ENCODE results near the gene MCF2L2. TPM values are rescaled to one million over a fixed set of nuclear protein-coding genes. Genes with fewer than 3 reads are reported as not detected.

The MCF2L2 gene
- total and polyA plus RNA-seq, 2 experiments from 2014 or later, result not detected

GRCh38 chr3:183218826-183219225 is 209.6 kb downstream of the MCF2L2 start:
- H3K27ac ChIP-seq, result no peak overlapping the region
- H3K4me2 ChIP-seq (ENCODE audit: unreplicated experiment), result no peak overlapping the region
- no peak overlapping the region for H3K9ac ChIP-seq
- H3K9me3 ChIP-seq (ENCODE audit: low read depth), result no peaks in the 10 kb centered on the region
- H3K79me2 ChIP-seq (ENCODE audit: insufficient read depth), result no peaks in the 10 kb centered on the region
- no peak overlapping the region for H2AFZ ChIP-seq
- no peak overlapping the region for H3K4me3 ChIP-seq
- in situ Hi-C loops (cut with MboI), result no loop called here
- no peak for DNase-seq
- peaks cover 21% of the 10 kb centered on the region for H3K27me3 ChIP-seq (replicated peaks; ENCODE audit: insufficient read depth)
- no peaks in the 10 kb centered on the region for H4K20me1 ChIP-seq (ENCODE audit: insufficient read depth)
- H3K4me1 ChIP-seq (ENCODE audit: insufficient read depth), result no peaks in the 10 kb centered on the region
- no peaks in the 10 kb centered on the region for H3K36me3 ChIP-seq (ENCODE audit: low read depth)
- 70 to 89% methylated on average over 2 of the region's 2 CpGs for WGBS, 2 experiments (ENCODE audit: low coverage in 1 of 2, low lambda C conversion rate in 2 of 2, missing lambda C conversion rate in 2 of 2)
- no peaks in the 10 kb centered on the region for H3K9me2 ChIP-seq (ENCODE audit: insufficient read depth)
- TF ChIP-seq EZH2phosphoT487 (IDR thresholded peaks at IDR 0.05; ENCODE audit: insufficient read depth, low read depth), result no peak
- no peaks in the 10 kb centered on the region for H3F3A ChIP-seq (ENCODE audit: insufficient read depth)

DNA sequence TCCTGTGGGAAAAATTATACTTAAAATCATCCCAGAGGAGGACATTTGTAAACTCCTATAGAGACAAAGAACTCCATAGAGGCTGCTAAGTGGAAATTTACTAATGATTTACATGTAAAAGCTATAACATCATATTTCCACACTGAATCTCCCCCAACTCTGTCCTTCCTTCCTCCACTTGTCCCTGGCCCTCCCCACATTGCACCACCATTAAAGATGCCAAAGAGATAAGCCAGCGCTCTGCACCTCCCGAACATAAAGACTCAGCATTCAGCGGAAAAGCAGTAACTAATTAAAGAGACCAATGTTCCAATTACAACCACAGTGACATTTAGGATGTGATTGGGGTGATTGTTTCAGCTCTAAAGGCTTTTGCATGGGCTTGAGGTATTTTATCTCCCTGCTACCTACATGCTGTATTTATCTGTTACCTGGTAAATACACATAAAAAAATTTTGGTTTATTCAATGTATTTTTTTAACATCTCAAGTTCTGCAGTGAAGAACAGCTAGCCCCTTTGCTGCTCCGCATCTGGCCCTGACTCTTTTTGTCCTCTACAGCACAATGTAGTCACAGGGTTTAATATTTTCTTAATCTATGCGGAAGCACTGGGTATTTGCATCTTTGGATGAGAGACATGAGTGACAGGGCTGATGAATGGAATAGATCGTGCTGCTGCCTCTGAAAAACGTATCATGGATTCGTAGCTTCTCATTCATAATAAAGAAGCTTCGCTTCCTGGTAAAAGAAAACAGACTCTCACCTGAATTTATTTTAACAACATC is 210.7 kb downstream of the MCF2L2 start:
- Histone ChIP-seq H3K27me3 (replicated peaks; ENCODE audit: insufficient read depth) (peaks cover 19% of the 10 kb centered on the region), H3K4me2 (ENCODE audit: unreplicated experiment) (no peak overlapping the region), H3K79me2 (ENCODE audit: insufficient read depth) (no peaks in the 10 kb centered on the region), H3K9ac (no peak overlapping the region), H3K4me3 (no peak overlapping the region), H3K9me3 (ENCODE audit: low read depth) (no peaks in the 10 kb centered on the region), H3K36me3 (ENCODE audit: low read depth) (no peaks in the 10 kb centered on the region), H4K20me1 (ENCODE audit: insufficient read depth) (no peaks in the 10 kb centered on the region), H3K9me2 (ENCODE audit: insufficient read depth) (no peaks in the 10 kb centered on the region), H3F3A (ENCODE audit: insufficient read depth) (no peaks in the 10 kb centered on the region), H3K27ac (no peak overlapping the region), H3K4me1 (ENCODE audit: insufficient read depth) (no peaks in the 10 kb centered on the region), H2AFZ (no peak overlapping the region)
- no peak for DNase-seq
- WGBS, 2 experiments (ENCODE audit: low coverage in 1 of 2, low lambda C conversion rate in 2 of 2, missing lambda C conversion rate in 2 of 2), result 68 to 69% methylated on average over 9 of the region's 9 CpGs
- in situ Hi-C loops (cut with MboI), result no loop called here
- no peak for TF ChIP-seq EZH2 (IDR thresholded peaks at IDR 0.05; ENCODE audit: insufficient read depth, poor library complexity, severe bottlenecking)
- TF ChIP-seq EZH2phosphoT487 (IDR thresholded peaks at IDR 0.05; ENCODE audit: insufficient read depth, low read depth), result no peak

GRCh38 chr3:183215591-183216202 is 212.7 kb downstream of the MCF2L2 start:
- Histone ChIP-seq H3F3A (ENCODE audit: insufficient read depth) (no peaks in the 10 kb centered on the region), H2AFZ (no peak overlapping the region), H4K20me1 (ENCODE audit: insufficient read depth) (no peaks in the 10 kb centered on the region), H3K9me3 (ENCODE audit: low read depth) (no peaks in the 10 kb centered on the region), H3K27me3 (replicated peaks; ENCODE audit: insufficient read depth) (peaks cover 13% of the 10 kb centered on the region), H3K4me1 (ENCODE audit: insufficient read depth) (no peaks in the 10 kb centered on the region), H3K9me2 (ENCODE audit: insufficient read depth) (no peaks in the 10 kb centered on the region), H3K9ac (no peak overlapping the region), H3K27ac (no peak overlapping the region), H3K4me3 (no peak overlapping the region), H3K4me2 (ENCODE audit: unreplicated experiment) (no peak overlapping the region), H3K36me3 (ENCODE audit: low read depth) (no peaks in the 10 kb centered on the region), H3K79me2 (ENCODE audit: insufficient read depth) (no peaks in the 10 kb centered on the region)
- in situ Hi-C loops (cut with MboI), result no loop called here
- TF ChIP-seq EZH2phosphoT487 (IDR thresholded peaks at IDR 0.05; ENCODE audit: insufficient read depth, low read depth), result no peak
- no peak for TF ChIP-seq EZH2 (IDR thresholded peaks at IDR 0.05; ENCODE audit: insufficient read depth, poor library complexity, severe bottlenecking)
- 55 to 60% methylated on average over 4 of the region's 4 CpGs for WGBS, 2 experiments (ENCODE audit: low coverage in 1 of 2, low lambda C conversion rate in 2 of 2, missing lambda C conversion rate in 2 of 2)
- DNase-seq, result no peak

DNA sequence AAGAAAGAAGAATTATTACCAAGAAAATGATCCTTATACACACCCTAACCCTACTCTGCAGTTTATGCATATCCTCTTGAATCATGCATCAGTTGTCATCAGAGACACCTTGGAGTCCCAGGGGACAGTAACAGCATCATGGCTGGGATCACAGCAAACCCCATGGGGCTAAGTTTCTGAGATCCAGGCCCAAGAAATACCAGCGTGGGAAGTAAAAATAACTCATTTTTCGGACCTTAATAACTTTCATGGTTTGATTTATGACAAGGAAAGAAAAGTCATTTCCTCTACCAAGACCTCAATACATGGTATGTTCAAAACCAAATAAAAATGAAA is 214.2 kb downstream of the MCF2L2 start:
- in situ Hi-C loops (cut with MboI), result no loop called here
- H3K4me1 ChIP-seq (ENCODE audit: insufficient read depth), result no peaks in the 10 kb centered on the region
- H3K36me3 ChIP-seq (ENCODE audit: low read depth), result no peaks in the 10 kb centered on the region
- no peaks in the 10 kb centered on the region for H3F3A ChIP-seq (ENCODE audit: insufficient read depth)
- TF ChIP-seq EZH2phosphoT487 (IDR thresholded peaks at IDR 0.05; ENCODE audit: insufficient read depth, low read depth) (no peak), EZH2 (IDR thresholded peaks at IDR 0.05; ENCODE audit: insufficient read depth, poor library complexity, severe bottlenecking) (no peak)
- H3K4me3 ChIP-seq, result no peak overlapping the region
- H3K79me2 ChIP-seq (ENCODE audit: insufficient read depth), result no peaks in the 10 kb centered on the region
- no peak overlapping the region for H3K27ac ChIP-seq
- no peak overlapping the region for H3K9ac ChIP-seq
- H3K9me2 ChIP-seq (ENCODE audit: insufficient read depth), result no peaks in the 10 kb centered on the region
- WGBS, 2 experiments (ENCODE audit: low coverage in 1 of 2, low lambda C conversion rate in 2 of 2, missing lambda C conversion rate in 2 of 2), result 38 to 41% methylated on average over 2 of the region's 2 CpGs
- DNase-seq, result no peak
- no peak overlapping the region for H3K4me2 ChIP-seq (ENCODE audit: unreplicated experiment)
- no peaks in the 10 kb centered on the region for H3K9me3 ChIP-seq (ENCODE audit: low read depth)
- H3K27me3 ChIP-seq (replicated peaks; ENCODE audit: insufficient read depth), result peaks cover 13% of the 10 kb centered on the region
- no peak overlapping the region for H2AFZ ChIP-seq
- H4K20me1 ChIP-seq (ENCODE audit: insufficient read depth), result no peaks in the 10 kb centered on the region
